Measurements from ENCODE around the gene PLCD4. TPM values are rescaled to one million over a fixed set of nuclear protein-coding genes. Genes with fewer than 3 reads are reported as not detected.

PLCD4 gene
- total and polyA plus RNA-seq, 2 experiments from 2014 or later, result 0.65 to 1.7 TPM

GRCh38 chr2:218578272-218578877, 29.3 kb upstream of the PLCD4 start:
- Histone ChIP-seq H3K27ac (no peak overlapping the region), H3K79me2 (peaks cover 84% of the 10 kb centered on the region), H4K20me1 (ENCODE audit: insufficient read depth, poor library complexity, severe bottlenecking) (no peaks in the 10 kb centered on the region), H3K36me3 (replicated peaks; ENCODE audit: insufficient read depth, low read depth) (no peaks in the 10 kb centered on the region), H3K9me3 (ENCODE audit: low read depth) (no peaks in the 10 kb centered on the region), H3K27me3 (no peaks in the 10 kb centered on the region), H3K9me2 (replicated peaks; ENCODE audit: insufficient read depth) (no peaks in the 10 kb centered on the region), H2AFZ (no peak overlapping the region), H3K4me2 (no peak overlapping the region), H3K4me1 (ENCODE audit: insufficient read depth) (no peaks in the 10 kb centered on the region), H3K4me3 (no peak overlapping the region)
- 97% methylated on average over 3 of the region's 3 CpGs for WGBS (ENCODE audit: low lambda C conversion rate, missing lambda C conversion rate)
- TF ChIP-seq EZH2phosphoT487 (IDR thresholded peaks at IDR 0.05; ENCODE audit: low read depth, severe bottlenecking, unreplicated experiment) (no peak), EZH2 (IDR thresholded peaks at IDR 0.05; ENCODE audit: borderline replicate concordance) (no peak), CTCF (IDR thresholded peaks at IDR 0.05; ENCODE audit: poor library complexity) (no peak)
- no peak for DNase-seq (ENCODE audit: low spot score)

GRCh38 chr2:218582076-218582475, 25.6 kb upstream of the PLCD4 start:
- H3K27me3 ChIP-seq, result no peaks in the 10 kb centered on the region
- no peak overlapping the region for H3K27ac ChIP-seq
- no peak overlapping the region for H3K4me2 ChIP-seq
- no peak overlapping the region for H3K4me3 ChIP-seq
- no peaks in the 10 kb centered on the region for H4K20me1 ChIP-seq (ENCODE audit: insufficient read depth, poor library complexity, severe bottlenecking)
- H3K9me2 ChIP-seq (replicated peaks; ENCODE audit: insufficient read depth), result no peaks in the 10 kb centered on the region
- H3K79me2 ChIP-seq, result peaks cover 48% of the 10 kb centered on the region
- WGBS (ENCODE audit: low lambda C conversion rate, missing lambda C conversion rate), result 93% methylated on average over 7 of the region's 7 CpGs
- no peak for DNase-seq (ENCODE audit: low spot score)
- TF ChIP-seq CTCF (IDR thresholded peaks at IDR 0.05; ENCODE audit: poor library complexity) (no peak), EZH2phosphoT487 (IDR thresholded peaks at IDR 0.05; ENCODE audit: low read depth, severe bottlenecking, unreplicated experiment) (no peak), EZH2 (IDR thresholded peaks at IDR 0.05; ENCODE audit: borderline replicate concordance) (no peak)
- H3K36me3 ChIP-seq (replicated peaks; ENCODE audit: insufficient read depth, low read depth), result no peaks in the 10 kb centered on the region
- no peaks in the 10 kb centered on the region for H3K4me1 ChIP-seq (ENCODE audit: insufficient read depth)
- H2AFZ ChIP-seq, result no peak overlapping the region
- H3K9me3 ChIP-seq (ENCODE audit: low read depth), result no peaks in the 10 kb centered on the region

GRCh38 chr2:218583983-218584850, 23.5 kb upstream of the PLCD4 start:
- Histone ChIP-seq H3K79me2 (peaks cover 30% of the 10 kb centered on the region), H3K27ac (no peak overlapping the region), H2AFZ (no peak overlapping the region), H4K20me1 (ENCODE audit: insufficient read depth, poor library complexity, severe bottlenecking) (no peaks in the 10 kb centered on the region), H3K36me3 (replicated peaks; ENCODE audit: insufficient read depth, low read depth) (no peaks in the 10 kb centered on the region), H3K9me3 (ENCODE audit: low read depth) (no peaks in the 10 kb centered on the region), H3K4me3 (no peak overlapping the region), H3K4me2 (no peak overlapping the region), H3K27me3 (no peaks in the 10 kb centered on the region), H3K4me1 (ENCODE audit: insufficient read depth) (no peaks in the 10 kb centered on the region), H3K9me2 (replicated peaks; ENCODE audit: insufficient read depth) (no peaks in the 10 kb centered on the region)
- TF ChIP-seq CTCF (IDR thresholded peaks at IDR 0.05; ENCODE audit: poor library complexity) (no peak), EZH2 (IDR thresholded peaks at IDR 0.05; ENCODE audit: borderline replicate concordance) (no peak), EZH2phosphoT487 (IDR thresholded peaks at IDR 0.05; ENCODE audit: low read depth, severe bottlenecking, unreplicated experiment) (no peak)
- no peak for DNase-seq (ENCODE audit: low spot score)
- WGBS (ENCODE audit: low lambda C conversion rate, missing lambda C conversion rate), result over 99% methylated on average over 6 of the region's 6 CpGs
